ENCODE results near the gene NEMP1.

GRCh38 chr12:57090924-57091637 is 12.5 kb upstream of the NEMP1 start:
- peak in 1 of 5 experiments; percentile 9 for TF ChIP-seq CTCF (IDR thresholded peaks at IDR 0.05)
- no peak for TF ChIP-seq POLR2AphosphoS5 (IDR thresholded peaks at IDR 0.05)
- no peak for TF ChIP-seq POLR2A (IDR thresholded peaks at IDR 0.05)

Measured in transverse colon (tissue), 4 donors.